ENCODE results near the gene WDR70. TPM values are rescaled to one million over a fixed set of nuclear protein-coding genes. Genes with fewer than 3 reads are reported as not detected.

WDR70 gene
- total and polyA plus RNA-seq, 2 of the 8 experiments (the other 6 are each of a cell fraction or from before 2014, with no cell fraction given) = 10.6 to 37.4 TPM

- TF ChIP-seq CREB1 (IDR thresholded peaks at IDR 0.05) (no peak), GTF2F1 (IDR thresholded peaks at IDR 0.05; ENCODE audit: borderline replicate concordance, low read depth, low read length) (no peak), GABPA (IDR thresholded peaks at IDR 0.05; ENCODE audit: borderline replicate concordance, insufficient read depth, low read length) (no peak), SAP30 (IDR thresholded peaks at IDR 0.05; ENCODE audit: insufficient read depth, insufficient replicate concordance, low read length) (no peak), HDAC2 (IDR thresholded peaks at IDR 0.05; ENCODE audit: borderline replicate concordance in 1 of 2, low read depth in 2 of 2, low read length in 2 of 2) (no peak), RNF2 (IDR thresholded peaks at IDR 0.05; ENCODE audit: borderline replicate concordance, low read depth, low read length, missing control alignments, poor library complexity, severe bottlenecking) (no peak)
Measured at GRCh38 chr5:37721447-37721871, 342.3 kb downstream of the WDR70 start (continued).
